ENCODE results near the gene MCC. TPM values are rescaled to one million over a fixed set of nuclear protein-coding genes. Genes with fewer than 3 reads are reported as not detected.

MCC gene
- total and polyA plus RNA-seq, 2 of the 4 experiments (the other 2 are of a cell fraction), result 5.0 to 20.6 TPM

GRCh38 chr5:113243349-113243664 lies 244.9 kb downstream of the MCC start:
- no peak overlapping the region for H3K4ac ChIP-seq (ENCODE audit: low read depth, low read length)
- H2BK5ac ChIP-seq (ENCODE audit: low read depth, low read length, poor library complexity, severe bottlenecking), result no peak overlapping the region
- no peak overlapping the region for H2AFZ ChIP-seq (replicated peaks; ENCODE audit: low read length, poor library complexity)
- dilution Hi-C loops (cut with HindIII; ENCODE audit: low sequenced_read_pairs, unreplicated experiment) (no loop called here), intact Hi-C loops (cut with micrococcal nuclease) (no loop called here), in situ Hi-C loops (cut with MboI; ENCODE audit: low sequenced_read_pairs) (no loop called here)
- H3K14ac ChIP-seq (replicated peaks; ENCODE audit: low read depth, low read length), result no peak overlapping the region; the same call in 1 of the 2 replicates
- H4K8ac ChIP-seq (ENCODE audit: low read depth in 2 of 2, low read length in 2 of 2), result no peak overlapping the region
- H4K5ac ChIP-seq (ENCODE audit: low read depth, low read length), result no peak overlapping the region
- ATAC-seq (ENCODE audit: low read depth), result no peak
- H3K9me3 ChIP-seq (ENCODE audit: control insufficient read depth, insufficient read depth, low read length), result no peaks in the 10 kb centered on the region
- ChIA-PET CTCF (no interaction called here), POLR2A (ENCODE audit: unreplicated experiment) (no interaction called here)
- H3K36me3 ChIP-seq (ENCODE audit: control insufficient read depth, insufficient read depth, low read length), result no peaks in the 10 kb centered on the region
- H3K27me3 ChIP-seq (ENCODE audit: control insufficient read depth, insufficient read depth, low read length), result no peaks in the 10 kb centered on the region
- no peak overlapping the region for H2AK5ac ChIP-seq (ENCODE audit: low read depth, low read length)
- H2BK120ac ChIP-seq (ENCODE audit: low read depth, low read length), result no peak overlapping the region
- no peak overlapping the region for H3K56ac ChIP-seq (ENCODE audit: extremely low read depth, insufficient read depth, low read length)
- H3K4me1 ChIP-seq (ENCODE audit: control insufficient read depth, insufficient read depth, low read length), result peaks cover 5% of the 10 kb centered on the region
- H3K23ac ChIP-seq (ENCODE audit: low read depth, low read length), result no peak overlapping the region
- no peak overlapping the region for H2BK20ac ChIP-seq (ENCODE audit: low read depth, low read length)
- H3K9me1 ChIP-seq (ENCODE audit: insufficient read depth, low read length), result 0 out of 2 replicates have a peak, but pooled peaks cover 4% of the 10 kb centered on the region
- no peak overlapping the region; the same call in 1 of the 2 replicates for H3K18ac ChIP-seq (ENCODE audit: low read depth, low read length)
- no peak overlapping the region for H3K9ac ChIP-seq (ENCODE audit: low read depth, low read length)
- no peak overlapping the region for H2BK15ac ChIP-seq (ENCODE audit: low read depth, low read length)
- peaks cover 3% of the 10 kb centered on the region for H4K20me1 ChIP-seq (ENCODE audit: insufficient read depth, low read length)
- H3K27ac ChIP-seq (ENCODE audit: insufficient read depth, low read length), result no peak overlapping the region
- no CpG with 5 or more reads among the region's 2 CpGs for WGBS, 2 experiments (ENCODE audit: extremely low coverage in 2 of 2, insufficient read length in 1 of 2)
- H3K79me1 ChIP-seq (ENCODE audit: low read depth in 1 of 2, low read length in 2 of 2), result peaks cover 16 to 25% of the 10 kb centered on the region in 2 experiments; a peak in 3 of 4 replicates
- no peak for TF ChIP-seq ELK1 (IDR thresholded peaks at IDR 0.05; ENCODE audit: borderline replicate concordance, low read depth, low read length)
- TF ChIP-seq CHD1 (IDR thresholded peaks at IDR 0.05; ENCODE audit: low read depth, low read length), result no peak
- TF ChIP-seq USF2 (IDR thresholded peaks at IDR 0.05; ENCODE audit: low read depth, low read length), result no peak
- H2AK9ac ChIP-seq (replicated peaks; ENCODE audit: low read depth, low read length, poor library complexity), result no peak overlapping the region
- no peak overlapping the region for H4K91ac ChIP-seq (ENCODE audit: insufficient read depth, low read depth, low read length)
- H3K4me2 ChIP-seq (ENCODE audit: low read depth, low read length), result no peak overlapping the region
- DNase-seq, result no peak
- no peak overlapping the region for H3K4me3 ChIP-seq (ENCODE audit: insufficient read depth, low read depth, low read length)
- BruUV-seq (replicated peaks), result no TSS peak
